Stimulated activated CD8-positive, alpha-beta memory T cell treated with anti-CD3 and anti-CD28 coated beads, Interleukin-7, amount 100 ng/mL, for 48 hours (primary cell): ENCODE results near the gene HARBI1.
A peak's percentile ranks its signal among the peaks of the same experiment; 100 is the strongest.

ENCODE experiments used
- DNase-seq, 2 donors: peaks; one replicate each; pipeline ENCODE4 v3.0.0-alpha.2; 2020; ENCODE audit warnings: low read depth in 1 of 2; ENCODE audit errors: extremely low read depth in 1 of 2

HARBI1 gene

GRCh38 chr11:46617134-46617971 is at the start of gene HARBI1, which contains the start of gene ATG13:
Gene HARBI1, minus strand, starts transcription at chr11:46617227. Its CDS starts 990 bp downstream, at chr11:46616237.
Gene ATG13, plus strand, starts transcription at chr11:46617553. Its CDS starts 26,739 bp downstream, at chr11:46644292.
- DNase-seq = peak; percentile 87 to 90

- no peak for DNase-seq
These were observed 49.5 kb upstream of the HARBI1 start for GRCh38 chr11:46666516-46666915.

GRCh38 chr11:46665356-46665755 is 48.3 kb upstream of the HARBI1 start:
- DNase-seq = no peak

DNA sequence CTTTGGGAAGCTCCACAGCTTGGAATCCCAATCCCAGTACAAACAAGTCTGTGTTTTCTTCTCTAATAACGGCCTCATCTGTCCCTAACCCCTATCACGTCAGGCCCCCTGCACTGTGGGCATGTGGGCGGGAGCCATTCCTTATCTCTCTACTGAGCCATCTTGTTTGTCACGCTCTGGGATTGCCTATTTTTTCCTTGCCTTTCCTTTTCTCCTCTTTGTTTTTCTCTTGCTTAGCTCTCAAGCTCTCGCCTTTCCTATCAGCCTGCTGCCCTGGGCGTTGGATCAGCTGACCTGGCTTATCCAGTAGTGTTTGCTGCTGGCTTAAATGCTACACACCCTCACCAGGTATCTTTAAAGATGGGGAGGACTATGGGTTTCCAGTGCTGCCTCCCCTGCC is 47.6 kb upstream of the HARBI1 start:
- no peak for DNase-seq

DNA sequence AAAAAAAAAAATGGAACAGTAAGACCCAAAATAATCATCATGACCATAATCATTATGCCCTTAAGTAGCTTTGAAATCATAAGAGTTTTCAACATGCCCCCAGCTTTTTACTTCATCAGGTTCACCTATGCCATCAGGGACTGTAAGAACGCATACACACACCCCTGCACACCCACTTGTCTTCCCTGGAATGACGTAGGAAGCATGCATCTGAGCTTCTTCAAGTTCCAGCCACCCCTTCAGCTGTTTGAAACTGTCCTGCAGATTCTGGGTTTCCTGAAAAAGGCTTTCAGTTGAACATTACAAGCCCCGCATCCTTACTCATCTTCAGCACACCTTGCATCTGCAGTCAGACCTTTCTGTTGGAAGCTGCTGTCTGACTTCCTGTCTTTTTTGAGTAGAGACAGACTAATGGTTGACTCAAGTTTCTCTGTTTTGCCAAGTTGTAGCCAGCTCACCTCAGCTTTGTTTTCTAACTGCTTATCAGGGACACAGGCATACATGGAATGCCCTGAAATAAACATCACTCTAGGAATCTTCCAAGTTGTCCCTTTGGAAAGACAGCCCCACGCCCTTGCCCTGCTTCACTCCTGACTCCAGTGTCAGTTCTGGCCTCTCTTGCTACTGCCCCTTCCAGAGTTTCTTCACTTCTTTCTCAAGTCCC is 46.4 kb upstream of the HARBI1 start:
- DNase-seq = no peak

GRCh38 chr11:46662366-46662765 is 45.3 kb upstream of the HARBI1 start:
- no peak for DNase-seq

GRCh38 chr11:46661836-46662235 is 44.8 kb upstream of the HARBI1 start:
- no peak for DNase-seq

- no peak for DNase-seq
These were observed 42.9 kb upstream of the HARBI1 start for GRCh38 chr11:46659908-46660307.

DNA sequence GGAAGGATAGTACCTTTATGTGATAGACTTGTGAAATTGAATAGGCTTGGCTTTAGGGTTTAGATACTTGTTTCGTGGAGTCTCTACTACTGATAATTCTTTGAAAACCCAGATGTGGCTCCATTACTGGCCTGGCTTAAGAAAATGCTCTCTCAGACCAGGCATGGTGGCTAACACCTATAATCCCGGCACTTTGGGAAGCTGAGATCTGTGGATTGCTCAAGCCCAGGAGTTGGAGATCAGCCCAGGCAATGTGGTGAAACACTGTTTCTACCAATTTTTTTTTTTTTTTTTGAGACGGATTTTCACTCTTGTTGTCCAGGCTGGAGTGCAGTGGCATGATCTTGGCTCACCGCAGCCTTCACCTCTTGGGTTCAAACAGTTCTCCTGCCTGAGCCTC is 41.2 kb upstream of the HARBI1 start:
- DNase-seq = no peak

DNA sequence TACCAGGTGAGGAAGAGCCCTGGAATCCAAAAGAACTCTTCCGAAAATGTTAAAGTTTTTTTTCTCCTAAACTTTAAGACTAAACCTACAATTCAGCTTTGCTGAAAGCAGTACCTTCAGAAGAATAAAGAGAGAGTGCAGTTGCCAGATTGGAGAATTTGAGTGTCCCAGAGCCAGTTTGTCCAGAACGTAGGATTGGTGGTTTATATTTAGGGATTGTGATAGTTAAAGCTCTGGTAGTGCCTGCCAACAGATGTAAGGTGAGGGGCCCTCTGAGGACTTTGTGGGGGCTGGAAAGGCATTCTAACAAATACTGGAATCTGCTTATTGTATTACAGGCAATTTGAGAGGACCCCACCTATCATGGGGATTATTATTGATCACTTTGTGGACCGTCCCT is 40.2 kb upstream of the HARBI1 start:
- no peak for DNase-seq

GRCh38 chr11:46655631-46656030 is 38.6 kb upstream of the HARBI1 start:
- no peak for DNase-seq

GRCh38 chr11:46649180-46649738 is 32.2 kb upstream of the HARBI1 start:
- no peak for DNase-seq

GRCh38 chr11:46643986-46644385 is 27.0 kb upstream of the HARBI1 start:
- DNase-seq = no peak

- no peak for DNase-seq
These were observed 26.5 kb upstream of the HARBI1 start for GRCh38 chr11:46643531-46643930.

DNA sequence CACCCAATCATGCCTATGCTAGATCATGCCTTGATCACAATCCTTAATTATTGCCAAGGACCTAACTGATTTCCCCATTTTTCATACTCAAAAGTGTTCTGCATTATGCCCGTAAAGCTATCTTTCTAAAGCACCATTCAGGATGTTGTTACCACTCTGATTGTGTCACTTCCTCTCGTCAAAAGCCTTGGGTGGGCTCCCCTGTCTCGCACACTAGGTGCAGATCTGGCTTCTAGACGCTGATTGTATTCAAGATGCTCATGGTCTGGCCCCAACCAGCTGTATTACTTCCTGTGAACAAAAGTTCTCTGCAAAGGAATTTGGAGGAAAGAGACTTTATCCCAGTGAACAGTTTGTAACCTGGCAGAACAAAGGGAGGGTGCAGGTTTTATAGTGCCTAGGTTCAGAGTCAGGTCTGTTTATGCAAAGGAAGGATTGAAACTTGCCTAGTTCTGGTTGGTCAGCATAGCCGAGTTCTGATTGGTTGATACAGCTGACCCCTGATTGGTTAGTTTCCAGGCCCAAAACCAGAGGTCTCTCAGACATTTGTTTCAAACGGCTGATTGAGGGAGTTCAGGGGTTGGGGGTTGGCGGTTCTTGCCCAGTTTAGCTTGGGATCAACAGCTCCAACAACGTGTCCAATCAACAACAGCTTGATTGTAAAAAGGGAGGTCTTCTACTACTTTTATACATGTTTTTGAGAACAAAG is 25.8 kb upstream of the HARBI1 start:
- no peak for DNase-seq

- no peak for DNase-seq
These were observed 24.6 kb upstream of the HARBI1 start for GRCh38 chr11:46641639-46642038.

- no peak for DNase-seq
These were observed 23.2 kb upstream of the HARBI1 start for GRCh38 chr11:46640036-46640788.

DNA sequence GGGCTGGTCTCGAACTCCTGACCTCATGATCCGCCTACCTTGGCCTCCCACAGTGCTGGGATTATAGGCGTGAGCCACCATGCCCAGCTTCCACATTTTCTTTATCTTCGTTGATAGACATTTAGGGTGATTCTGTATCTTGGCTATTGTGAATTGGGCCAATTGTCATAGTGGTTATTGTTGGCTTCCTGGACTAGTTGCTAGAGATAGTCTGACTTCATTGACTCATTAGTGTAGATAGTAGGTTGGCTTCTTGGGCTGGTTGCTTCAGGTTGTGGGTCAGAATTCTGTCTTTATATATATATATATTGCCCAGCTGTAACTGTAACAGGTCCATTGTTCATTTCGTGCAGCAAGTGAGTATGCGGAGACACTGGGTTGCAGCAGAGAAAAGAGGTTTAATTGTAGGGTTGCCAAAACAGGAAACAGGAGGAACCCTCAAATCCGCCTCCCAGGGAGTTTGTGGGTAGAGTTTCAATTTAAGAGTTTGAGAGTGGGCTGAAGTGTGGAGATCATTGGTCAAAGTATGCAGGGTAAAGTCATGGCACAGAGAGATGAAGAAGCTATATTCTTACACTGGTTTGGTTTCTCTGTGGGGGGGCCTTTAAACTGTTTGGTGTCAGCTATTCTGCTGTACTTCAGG is 22.3 kb upstream of the HARBI1 start:
- no peak for DNase-seq

DNA sequence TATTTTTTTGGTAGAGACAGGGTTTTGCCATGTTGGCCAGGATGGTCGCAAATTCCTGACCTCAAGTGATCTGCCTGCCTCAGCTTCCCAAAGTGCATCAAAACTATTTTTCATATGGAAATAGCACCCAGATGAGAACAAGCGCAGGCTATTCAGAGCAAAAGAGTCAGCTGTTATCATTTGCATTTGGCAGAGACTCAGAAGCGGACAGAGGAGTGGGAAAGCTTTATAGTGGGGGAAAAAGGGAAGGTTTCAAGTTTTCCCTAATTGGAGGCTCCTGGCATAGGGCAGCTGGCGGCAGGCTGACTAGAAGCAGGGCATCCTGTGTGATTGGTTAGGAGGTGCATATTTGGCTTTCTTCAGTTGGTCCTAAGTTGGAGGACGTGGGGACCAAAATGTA is 20.5 kb upstream of the HARBI1 start:
- DNase-seq = no peak

DNA sequence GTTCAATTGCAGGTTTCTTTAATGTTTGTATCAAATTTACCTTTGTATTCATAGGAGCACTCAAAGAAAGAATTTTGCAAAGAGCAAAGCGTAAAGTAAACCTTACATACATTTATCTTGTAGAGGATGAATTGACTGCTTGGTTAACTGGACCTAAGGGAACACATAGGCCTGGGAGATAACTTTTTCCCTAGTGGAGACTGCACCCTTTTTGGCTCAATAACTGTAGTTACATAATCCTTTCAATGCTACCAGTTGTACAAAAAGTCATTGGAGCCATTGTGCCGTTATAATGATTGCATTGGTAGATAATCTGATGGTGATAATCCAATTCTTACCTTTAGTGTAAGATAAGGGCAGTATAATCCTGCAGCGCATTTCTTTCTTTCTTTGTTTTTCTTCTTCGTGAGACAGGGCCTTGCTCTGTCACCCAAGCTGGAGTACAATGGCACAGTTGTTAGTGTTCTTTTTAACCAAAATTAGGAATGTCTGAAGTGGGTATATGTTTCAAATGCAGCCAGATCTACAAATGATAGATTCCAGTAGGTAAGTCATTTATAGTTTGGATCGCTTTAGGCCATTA is 18.6 kb upstream of the HARBI1 start:
- DNase-seq = no peak
